ENCODE measurements around the gene RFESD.

- TF ChIP-seq GATA1 (IDR thresholded peaks at IDR 0.05; ENCODE audit: low read depth, low read length) (no peak), POLR2A (IDR thresholded peaks at IDR 0.05; ENCODE audit: low read length) (no peak)
Observed at GRCh38 chr5:95619096-95619495, 27.5 kb upstream of the RFESD start.

Measured in erythroblast (primary cell).